ENCODE results near the gene TRIM41. TPM values are rescaled to one million over a fixed set of nuclear protein-coding genes. Genes with fewer than 3 reads are reported as not detected.

TRIM41 gene
- total and polyA plus RNA-seq, 2 of the 13 experiments (the other 11 are each of a cell fraction or from before 2014, with no cell fraction given), result 10.2 to 16.7 TPM

DNA sequence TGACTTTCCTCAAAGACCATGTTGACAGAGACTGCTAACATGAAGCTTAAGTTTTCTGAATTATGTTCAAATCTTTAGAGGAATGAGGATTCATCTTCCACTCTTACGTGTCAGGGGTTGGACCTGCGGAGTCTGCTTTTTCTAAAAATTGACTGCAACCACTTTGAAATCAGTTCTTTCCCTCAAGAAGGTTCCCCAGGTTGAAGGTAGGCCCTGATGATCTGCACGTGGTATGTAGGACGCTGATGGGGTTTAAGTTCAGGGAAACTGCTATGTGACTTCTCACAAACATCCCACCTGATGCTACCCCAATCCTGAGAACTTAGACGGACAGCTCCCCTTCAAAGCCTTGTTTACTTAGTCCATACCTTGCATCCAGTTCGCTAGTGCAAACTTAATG is 13.4 kb downstream of the TRIM41 start (continued):
- TF ChIP-seq, protein P1, sequence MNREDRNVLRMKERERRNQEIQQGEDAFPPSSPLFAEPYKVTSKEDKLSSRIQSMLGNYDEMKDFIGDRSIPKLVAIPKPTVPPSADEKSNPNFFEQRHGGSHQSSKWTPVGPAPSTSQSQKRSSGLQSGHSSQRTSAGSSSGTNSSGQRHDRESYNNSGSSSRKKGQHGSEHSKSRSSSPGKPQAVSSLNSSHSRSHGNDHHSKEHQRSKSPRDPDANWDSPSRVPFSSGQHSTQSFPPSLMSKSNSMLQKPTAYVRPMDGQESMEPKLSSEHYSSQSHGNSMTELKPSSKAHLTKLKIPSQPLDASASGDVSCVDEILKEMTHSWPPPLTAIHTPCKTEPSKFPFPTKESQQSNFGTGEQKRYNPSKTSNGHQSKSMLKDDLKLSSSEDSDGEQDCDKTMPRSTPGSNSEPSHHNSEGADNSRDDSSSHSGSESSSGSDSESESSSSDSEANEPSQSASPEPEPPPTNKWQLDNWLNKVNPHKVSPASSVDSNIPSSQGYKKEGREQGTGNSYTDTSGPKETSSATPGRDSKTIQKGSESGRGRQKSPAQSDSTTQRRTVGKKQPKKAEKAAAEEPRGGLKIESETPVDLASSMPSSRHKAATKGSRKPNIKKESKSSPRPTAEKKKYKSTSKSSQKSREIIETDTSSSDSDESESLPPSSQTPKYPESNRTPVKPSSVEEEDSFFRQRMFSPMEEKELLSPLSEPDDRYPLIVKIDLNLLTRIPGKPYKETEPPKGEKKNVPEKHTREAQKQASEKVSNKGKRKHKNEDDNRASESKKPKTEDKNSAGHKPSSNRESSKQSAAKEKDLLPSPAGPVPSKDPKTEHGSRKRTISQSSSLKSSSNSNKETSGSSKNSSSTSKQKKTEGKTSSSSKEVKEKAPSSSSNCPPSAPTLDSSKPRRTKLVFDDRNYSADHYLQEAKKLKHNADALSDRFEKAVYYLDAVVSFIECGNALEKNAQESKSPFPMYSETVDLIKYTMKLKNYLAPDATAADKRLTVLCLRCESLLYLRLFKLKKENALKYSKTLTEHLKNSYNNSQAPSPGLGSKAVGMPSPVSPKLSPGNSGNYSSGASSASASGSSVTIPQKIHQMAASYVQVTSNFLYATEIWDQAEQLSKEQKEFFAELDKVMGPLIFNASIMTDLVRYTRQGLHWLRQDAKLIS (CRISPR knock-in tag; IDR thresholded peaks at IDR 0.05), result no peak
- TF ChIP-seq KDM6A (CRISPR knock-in tag; IDR thresholded peaks at IDR 0.05; ENCODE audit: low read depth), result no peak
- peak; percentile 13; the same call in 1 of the 2 replicates for TF ChIP-seq POLR2G (IDR thresholded peaks at IDR 0.05; ENCODE audit: low read depth, low read length)
- TF ChIP-seq, protein P2, sequence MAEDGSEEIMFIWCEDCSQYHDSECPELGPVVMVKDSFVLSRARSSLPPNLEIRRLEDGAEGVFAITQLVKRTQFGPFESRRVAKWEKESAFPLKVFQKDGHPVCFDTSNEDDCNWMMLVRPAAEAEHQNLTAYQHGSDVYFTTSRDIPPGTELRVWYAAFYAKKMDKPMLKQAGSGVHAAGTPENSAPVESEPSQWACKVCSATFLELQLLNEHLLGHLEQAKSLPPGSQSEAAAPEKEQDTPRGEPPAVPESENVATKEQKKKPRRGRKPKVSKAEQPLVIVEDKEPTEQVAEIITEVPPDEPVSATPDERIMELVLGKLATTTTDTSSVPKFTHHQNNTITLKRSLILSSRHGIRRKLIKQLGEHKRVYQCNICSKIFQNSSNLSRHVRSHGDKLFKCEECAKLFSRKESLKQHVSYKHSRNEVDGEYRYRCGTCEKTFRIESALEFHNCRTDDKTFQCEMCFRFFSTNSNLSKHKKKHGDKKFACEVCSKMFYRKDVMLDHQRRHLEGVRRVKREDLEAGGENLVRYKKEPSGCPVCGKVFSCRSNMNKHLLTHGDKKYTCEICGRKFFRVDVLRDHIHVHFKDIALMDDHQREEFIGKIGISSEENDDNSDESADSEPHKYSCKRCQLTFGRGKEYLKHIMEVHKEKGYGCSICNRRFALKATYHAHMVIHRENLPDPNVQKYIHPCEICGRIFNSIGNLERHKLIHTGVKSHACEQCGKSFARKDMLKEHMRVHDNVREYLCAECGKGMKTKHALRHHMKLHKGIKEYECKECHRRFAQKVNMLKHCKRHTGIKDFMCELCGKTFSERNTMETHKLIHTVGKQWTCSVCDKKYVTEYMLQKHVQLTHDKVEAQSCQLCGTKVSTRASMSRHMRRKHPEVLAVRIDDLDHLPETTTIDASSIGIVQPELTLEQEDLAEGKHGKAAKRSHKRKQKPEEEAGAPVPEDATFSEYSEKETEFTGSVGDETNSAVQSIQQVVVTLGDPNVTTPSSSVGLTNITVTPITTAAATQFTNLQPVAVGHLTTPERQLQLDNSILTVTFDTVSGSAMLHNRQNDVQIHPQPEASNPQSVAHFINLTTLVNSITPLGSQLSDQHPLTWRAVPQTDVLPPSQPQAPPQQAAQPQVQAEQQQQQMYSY (CRISPR knock-in tag; IDR thresholded peaks at IDR 0.05), result no peak
- TF ChIP-seq, protein P3, sequence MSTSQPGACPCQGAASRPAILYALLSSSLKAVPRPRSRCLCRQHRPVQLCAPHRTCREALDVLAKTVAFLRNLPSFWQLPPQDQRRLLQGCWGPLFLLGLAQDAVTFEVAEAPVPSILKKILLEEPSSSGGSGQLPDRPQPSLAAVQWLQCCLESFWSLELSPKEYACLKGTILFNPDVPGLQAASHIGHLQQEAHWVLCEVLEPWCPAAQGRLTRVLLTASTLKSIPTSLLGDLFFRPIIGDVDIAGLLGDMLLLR (CRISPR knock-in tag; IDR thresholded peaks at IDR 0.05), result no peak
- no peak for TF ChIP-seq MXD4 (CRISPR knock-in tag; IDR thresholded peaks at IDR 0.05)
- TF ChIP-seq DPF2 (CRISPR knock-in tag; IDR thresholded peaks at IDR 0.05; ENCODE audit: borderline replicate concordance, low read depth), result no peak
- TF ChIP-seq, protein P4, sequence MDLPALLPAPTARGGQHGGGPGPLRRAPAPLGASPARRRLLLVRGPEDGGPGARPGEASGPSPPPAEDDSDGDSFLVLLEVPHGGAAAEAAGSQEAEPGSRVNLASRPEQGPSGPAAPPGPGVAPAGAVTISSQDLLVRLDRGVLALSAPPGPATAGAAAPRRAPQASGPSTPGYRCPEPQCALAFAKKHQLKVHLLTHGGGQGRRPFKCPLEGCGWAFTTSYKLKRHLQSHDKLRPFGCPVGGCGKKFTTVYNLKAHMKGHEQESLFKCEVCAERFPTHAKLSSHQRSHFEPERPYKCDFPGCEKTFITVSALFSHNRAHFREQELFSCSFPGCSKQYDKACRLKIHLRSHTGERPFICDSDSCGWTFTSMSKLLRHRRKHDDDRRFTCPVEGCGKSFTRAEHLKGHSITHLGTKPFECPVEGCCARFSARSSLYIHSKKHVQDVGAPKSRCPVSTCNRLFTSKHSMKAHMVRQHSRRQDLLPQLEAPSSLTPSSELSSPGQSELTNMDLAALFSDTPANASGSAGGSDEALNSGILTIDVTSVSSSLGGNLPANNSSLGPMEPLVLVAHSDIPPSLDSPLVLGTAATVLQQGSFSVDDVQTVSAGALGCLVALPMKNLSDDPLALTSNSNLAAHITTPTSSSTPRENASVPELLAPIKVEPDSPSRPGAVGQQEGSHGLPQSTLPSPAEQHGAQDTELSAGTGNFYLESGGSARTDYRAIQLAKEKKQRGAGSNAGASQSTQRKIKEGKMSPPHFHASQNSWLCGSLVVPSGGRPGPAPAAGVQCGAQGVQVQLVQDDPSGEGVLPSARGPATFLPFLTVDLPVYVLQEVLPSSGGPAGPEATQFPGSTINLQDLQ (CRISPR knock-in tag; IDR thresholded peaks at IDR 0.05), result no peak
- TF ChIP-seq TBX3 (IDR thresholded peaks at IDR 0.05; ENCODE audit: borderline replicate concordance), result no peak
- TF ChIP-seq RBM22 (optimal IDR thresholded peaks at IDR 0.05; ENCODE audit: low read length), result peak; percentile 4
- TF ChIP-seq ZNF430 (CRISPR knock-in tag; IDR thresholded peaks at IDR 0.05), result no peak
- no peak for TF ChIP-seq SOX5 (CRISPR knock-in tag; IDR thresholded peaks at IDR 0.05; ENCODE audit: borderline replicate concordance)
- TF ChIP-seq ZNF530 (CRISPR knock-in tag; IDR thresholded peaks at IDR 0.05; ENCODE audit: low read depth), result no peak
- TF ChIP-seq, protein P5, sequence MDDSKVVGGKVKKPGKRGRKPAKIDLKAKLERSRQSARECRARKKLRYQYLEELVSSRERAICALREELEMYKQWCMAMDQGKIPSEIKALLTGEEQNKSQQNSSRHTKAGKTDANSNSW (CRISPR knock-in tag; IDR thresholded peaks at IDR 0.05; ENCODE audit: borderline replicate concordance), result no peak
- no peak for TF ChIP-seq TBP (CRISPR knock-in tag; IDR thresholded peaks at IDR 0.05)
- TF ChIP-seq ZNF343 (CRISPR knock-in tag; IDR thresholded peaks at IDR 0.05), result no peak
